Type B pancreatic cell (in vitro differentiated cells): Measurements from ENCODE around the gene CRIP2. TPM values are rescaled to one million over a fixed set of nuclear protein-coding genes. Genes with fewer than 3 reads are reported as not detected.

Experiments used
- DNase-seq: peaks from one replicate; pipeline ENCODE4 v3.0.0; 2021; ENCODE audit warnings: mixed read lengths; ENCODE audit not compliant: unreplicated experiment; ENCODE audit errors: extremely low spot score
- H3K27ac Mint-ChIP-seq: 2 replicates; pipeline ENCODE4 v1.8.0; 2021; ENCODE audit warnings: mild to moderate bottlenecking, mixed read lengths
- H3K27me3 Mint-ChIP-seq: 2 replicates; pipeline ENCODE4 v1.8.0; 2021; ENCODE audit warnings: mixed read lengths
- H3K36me3 Mint-ChIP-seq: 2 replicates; pipeline ENCODE4 v1.8.0; 2021; ENCODE audit warnings: mixed read lengths
- H3K4me1 Mint-ChIP-seq: one replicate; pipeline ENCODE4 v1.8.0; 2021; ENCODE audit warnings: mixed read lengths; ENCODE audit not compliant: unreplicated experiment
- H3K4me3 Mint-ChIP-seq: 2 replicates; pipeline ENCODE4 v1.8.0; 2021; ENCODE audit warnings: mild to moderate bottlenecking, mixed read lengths
- H3K9me3 Mint-ChIP-seq: 2 replicates; pipeline ENCODE4 v1.8.0; 2021; ENCODE audit warnings: mixed read lengths
- CTCF ChIP-seq: fragments of 200-600 bp; sonication (generic); conservative IDR thresholded peaks from 2 replicates; pipeline ENCODE4 v1.5.0; 2021; ENCODE audit warnings: antibody characterized with exemption, mild to moderate bottlenecking
- total RNA-seq: library from RNA; stranded (reverse); gene quantifications from 2 replicates; pipeline ENCODE4 v1.2.1, GENCODE V29; 2021; ENCODE audit warnings: low replicate concordance

Gene CRIP2
- total RNA-seq, 1 donor from 2014 or later, result 20.3 TPM

- H3K4me1 Mint-ChIP-seq, result peaks cover 19% of the 10 kb centered on the region
- H3K4me3 Mint-ChIP-seq, result peak overlapping the region; percentile 68
- no peaks in the 10 kb centered on the region for H3K9me3 Mint-ChIP-seq
- no peak for TF ChIP-seq CTCF
- peak overlapping the region; percentile 79 for H3K27ac Mint-ChIP-seq
- no peak for DNase-seq
- H3K27me3 Mint-ChIP-seq, result peaks cover 35% of the 10 kb centered on the region
- H3K36me3 Mint-ChIP-seq, result no peaks in the 10 kb centered on the region
These were observed 9.7 kb downstream of the CRIP2 start for GRCh38 chr14:105484069-105484996.

DNA sequence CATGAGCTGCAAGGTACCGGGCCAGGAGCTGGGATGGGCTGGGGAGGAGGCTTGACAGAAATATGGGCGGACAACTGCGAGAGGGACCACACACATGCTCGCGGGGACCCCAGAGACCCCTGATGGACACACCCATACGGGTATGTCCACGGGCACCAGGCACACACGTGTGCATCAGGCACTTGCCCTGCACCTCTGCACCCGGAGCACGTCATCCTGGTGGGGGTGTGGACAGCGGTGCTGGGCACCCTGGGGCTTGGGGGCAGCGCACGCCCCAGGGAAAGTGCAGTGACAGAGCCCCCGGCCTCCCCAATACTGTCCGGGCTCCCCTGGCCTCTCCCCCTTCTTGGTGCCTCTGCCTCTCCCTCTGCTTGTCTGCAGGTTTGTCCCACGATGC lies 10.4 kb downstream of the CRIP2 start:
- peaks cover 22% of the 10 kb centered on the region for H3K4me1 Mint-ChIP-seq

DNA sequence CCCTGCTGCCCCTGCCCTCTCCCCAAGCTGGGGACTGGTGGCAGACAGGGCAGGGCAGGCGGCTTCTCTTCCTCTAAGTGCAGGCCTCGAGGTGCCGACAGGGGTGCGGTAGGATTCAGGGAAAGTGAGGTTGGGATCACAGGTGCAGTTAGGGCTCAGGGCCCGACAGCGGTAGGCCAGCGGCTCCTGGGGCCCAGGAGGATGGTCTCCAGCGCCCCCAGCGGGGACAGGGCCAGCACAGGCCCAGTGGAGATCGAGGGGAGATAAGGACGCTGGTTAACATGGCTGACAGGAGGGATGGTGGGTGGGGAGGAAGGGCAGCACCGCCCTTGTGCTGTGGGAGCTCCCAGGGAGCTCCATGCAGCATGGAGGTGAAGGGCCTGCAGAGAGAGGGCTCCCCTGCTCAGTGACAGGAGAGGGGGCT lies 11.1 kb downstream of the CRIP2 start:
- H3K4me1 Mint-ChIP-seq, result peaks cover 22% of the 10 kb centered on the region

More for the DNA sequence above, 10.4 kb downstream of the CRIP2 start:
- Mint-ChIP-seq H3K9me3 (no peaks in the 10 kb centered on the region), H3K27me3 (peaks cover 32% of the 10 kb centered on the region), H3K36me3 (no peaks in the 10 kb centered on the region), H3K27ac (no peak overlapping the region), H3K4me3 (no peak overlapping the region)
- no peak for TF ChIP-seq CTCF
- no peak for DNase-seq

DNA sequence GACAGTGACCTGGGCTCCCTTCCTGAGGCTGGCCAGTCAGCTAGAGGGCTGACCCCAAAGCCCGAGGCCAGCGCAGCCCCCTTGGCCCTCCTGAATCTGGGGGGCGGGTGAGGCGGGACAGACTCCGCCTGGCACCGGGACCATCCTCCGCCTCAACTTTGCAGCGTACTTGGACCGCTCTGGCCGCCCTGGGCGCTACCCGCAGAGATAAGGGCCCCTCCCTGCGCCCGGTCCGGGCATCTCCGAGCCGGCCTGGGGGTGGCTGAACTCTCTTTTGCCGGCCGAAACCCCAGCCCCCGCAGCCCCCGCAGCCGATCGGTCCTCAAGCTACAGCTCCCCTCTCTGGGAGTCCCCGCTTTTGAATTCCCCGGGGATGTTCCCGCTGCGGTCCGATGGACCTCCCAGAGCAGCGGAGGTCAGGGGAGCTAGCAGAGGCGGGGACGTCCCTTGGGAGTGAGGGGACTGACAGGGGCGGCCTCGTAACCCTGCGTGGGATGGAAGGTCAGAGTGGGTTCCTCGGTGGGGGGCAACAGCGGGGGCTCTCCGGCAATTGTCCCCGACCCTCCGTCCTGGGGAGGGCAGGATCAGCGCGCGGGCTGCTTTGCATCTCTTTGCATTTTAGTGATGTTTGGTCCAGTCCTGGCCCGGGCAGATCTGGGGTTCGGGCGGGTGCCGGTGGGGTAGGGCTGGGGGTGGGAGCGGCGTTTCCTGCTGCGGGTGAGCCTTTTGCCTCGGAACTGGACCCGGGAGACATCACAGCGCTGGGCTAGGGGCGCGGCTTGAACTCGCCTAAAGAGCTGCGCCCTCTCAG lies 11.7 kb downstream of the CRIP2 start, which contains the start of gene CRIP1:
Gene CRIP1, plus strand, starts transcription at position 724 of the 811 bp plus-strand sequence. CDS start 374 bp downstream, outside the sequence.
- peak within 1 kb of the TSS; percentile 16 for H3K27ac Mint-ChIP-seq
- H3K4me3 Mint-ChIP-seq, result peak within 1 kb of the TSS; percentile 65
- H3K4me1 Mint-ChIP-seq, result peaks cover 18% of the 10 kb centered on the region
- H3K9me3 Mint-ChIP-seq, result no peaks in the 10 kb centered on the region
- DNase-seq, result no peak
- TF ChIP-seq CTCF, result no peak
- H3K36me3 Mint-ChIP-seq, result no peaks in the 10 kb centered on the region
- peaks cover 26% of the 10 kb centered on the region for H3K27me3 Mint-ChIP-seq

More for the DNA sequence above, 11.1 kb downstream of the CRIP2 start:
- peaks cover 30% of the 10 kb centered on the region for H3K27me3 Mint-ChIP-seq
- peak overlapping the region; percentile 16 for H3K27ac Mint-ChIP-seq
- H3K9me3 Mint-ChIP-seq, result no peaks in the 10 kb centered on the region
- DNase-seq, result no peak
- no peaks in the 10 kb centered on the region for H3K36me3 Mint-ChIP-seq
- H3K4me3 Mint-ChIP-seq, result peak overlapping the region; percentile 65
- TF ChIP-seq CTCF, result peak; percentile 72

GRCh38 chr14:105486974-105487448 lies 12.4 kb downstream of the CRIP2 start:
- H3K4me1 Mint-ChIP-seq, result peaks cover 15% of the 10 kb centered on the region
- no peak for TF ChIP-seq CTCF
- H3K27me3 Mint-ChIP-seq, result peaks cover 23% of the 10 kb centered on the region
- no peaks in the 10 kb centered on the region for H3K9me3 Mint-ChIP-seq
- H3K36me3 Mint-ChIP-seq, result no peaks in the 10 kb centered on the region
- H3K27ac Mint-ChIP-seq, result no peak overlapping the region
- DNase-seq, result no peak
- no peak overlapping the region for H3K4me3 Mint-ChIP-seq
